Measurements from ENCODE around the gene YWHAG.
"Not testable (repeated sequence)": the region's sequence is repeated elsewhere in the genome, so short reads cannot be mapped to it uniquely, and the experiment has no call there.

YWHAG gene

DNA sequence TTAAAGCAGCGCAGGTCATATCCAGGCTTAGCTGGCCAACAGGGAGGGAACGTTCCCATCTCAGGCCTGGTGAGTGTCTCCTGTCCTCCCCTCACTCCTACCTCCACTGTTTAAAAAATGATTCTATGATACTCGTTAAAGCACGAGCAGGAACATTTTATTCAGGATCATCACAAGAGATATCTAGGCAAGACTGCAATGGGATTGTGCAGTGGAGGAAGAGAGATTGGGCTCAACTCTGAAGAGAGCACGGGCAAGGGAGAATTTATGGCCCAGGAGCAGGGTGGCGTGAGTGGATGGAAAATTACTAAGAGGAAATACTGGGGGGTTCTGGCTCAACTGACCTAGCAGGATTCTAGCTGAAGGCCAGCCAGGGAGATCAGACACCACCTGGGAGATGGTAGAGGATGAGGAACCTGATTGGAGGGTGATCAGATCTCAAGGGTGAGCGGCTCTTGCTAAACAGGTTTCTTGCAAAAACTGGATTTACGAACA is 65.3 kb downstream of the YWHAG start:
- no peak overlapping the region for H3K4me3 ChIP-seq (replicated peaks; ENCODE audit: low read depth, low read length)
- DNase-seq (ENCODE audit: extremely low read depth, low read depth) = no peak
- TF ChIP-seq, protein P1, sequence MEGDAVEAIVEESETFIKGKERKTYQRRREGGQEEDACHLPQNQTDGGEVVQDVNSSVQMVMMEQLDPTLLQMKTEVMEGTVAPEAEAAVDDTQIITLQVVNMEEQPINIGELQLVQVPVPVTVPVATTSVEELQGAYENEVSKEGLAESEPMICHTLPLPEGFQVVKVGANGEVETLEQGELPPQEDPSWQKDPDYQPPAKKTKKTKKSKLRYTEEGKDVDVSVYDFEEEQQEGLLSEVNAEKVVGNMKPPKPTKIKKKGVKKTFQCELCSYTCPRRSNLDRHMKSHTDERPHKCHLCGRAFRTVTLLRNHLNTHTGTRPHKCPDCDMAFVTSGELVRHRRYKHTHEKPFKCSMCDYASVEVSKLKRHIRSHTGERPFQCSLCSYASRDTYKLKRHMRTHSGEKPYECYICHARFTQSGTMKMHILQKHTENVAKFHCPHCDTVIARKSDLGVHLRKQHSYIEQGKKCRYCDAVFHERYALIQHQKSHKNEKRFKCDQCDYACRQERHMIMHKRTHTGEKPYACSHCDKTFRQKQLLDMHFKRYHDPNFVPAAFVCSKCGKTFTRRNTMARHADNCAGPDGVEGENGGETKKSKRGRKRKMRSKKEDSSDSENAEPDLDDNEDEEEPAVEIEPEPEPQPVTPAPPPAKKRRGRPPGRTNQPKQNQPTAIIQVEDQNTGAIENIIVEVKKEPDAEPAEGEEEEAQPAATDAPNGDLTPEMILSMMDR (IDR thresholded peaks at IDR 0.05; ENCODE audit: low read depth, low read length, missing control alignments) = no peak

DNA sequence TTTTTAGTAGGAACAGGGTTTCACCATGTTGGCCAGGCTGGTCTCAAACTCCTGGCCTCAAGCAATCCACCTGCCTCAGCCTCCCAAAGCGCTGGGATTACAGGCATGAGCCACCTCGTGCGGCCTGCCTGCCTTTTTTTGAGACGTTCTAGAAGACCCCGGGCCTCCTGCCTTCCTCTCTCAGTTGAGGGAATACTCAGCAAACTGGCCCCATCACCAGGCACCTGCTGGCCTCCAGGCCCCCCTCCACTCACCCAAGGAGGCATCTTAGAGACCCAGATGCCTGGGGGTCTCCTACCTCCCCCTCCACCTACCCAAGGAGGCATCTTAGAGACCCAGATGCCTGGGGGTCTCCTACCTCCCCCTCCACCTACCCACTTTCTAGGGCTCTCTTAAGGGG is 65.9 kb downstream of the YWHAG start:
- not testable (repeated sequence) for H3K4me3 ChIP-seq (replicated peaks; ENCODE audit: low read depth, low read length); DNase-seq (ENCODE audit: extremely low read depth, low read depth)

DNA sequence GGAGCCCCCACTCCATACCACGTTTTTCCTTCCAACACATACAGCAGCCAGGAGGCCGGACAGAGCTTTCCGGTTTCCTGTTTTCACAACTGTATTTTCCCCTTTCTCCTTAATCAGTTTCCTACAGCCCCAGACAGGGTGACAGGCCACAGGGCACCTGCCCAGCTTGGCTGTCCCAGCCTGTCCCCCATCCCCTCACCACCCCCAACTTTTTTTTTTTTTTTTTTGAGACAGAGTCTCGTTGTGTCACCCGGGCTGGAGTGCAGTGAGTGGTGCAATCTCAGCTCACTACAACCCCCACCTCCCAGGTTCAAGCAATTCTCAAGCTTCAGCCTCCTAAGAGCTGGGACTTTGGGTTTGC is 66.6 kb downstream of the YWHAG start:
- TF ChIP-seq, protein P1 (IDR thresholded peaks at IDR 0.05; ENCODE audit: low read depth, low read length, missing control alignments) = no peak
- DNase-seq (ENCODE audit: extremely low read depth, low read depth) = no peak
- H3K4me3 ChIP-seq (replicated peaks; ENCODE audit: low read depth, low read length) = peak overlapping the region; percentile 27

DNA sequence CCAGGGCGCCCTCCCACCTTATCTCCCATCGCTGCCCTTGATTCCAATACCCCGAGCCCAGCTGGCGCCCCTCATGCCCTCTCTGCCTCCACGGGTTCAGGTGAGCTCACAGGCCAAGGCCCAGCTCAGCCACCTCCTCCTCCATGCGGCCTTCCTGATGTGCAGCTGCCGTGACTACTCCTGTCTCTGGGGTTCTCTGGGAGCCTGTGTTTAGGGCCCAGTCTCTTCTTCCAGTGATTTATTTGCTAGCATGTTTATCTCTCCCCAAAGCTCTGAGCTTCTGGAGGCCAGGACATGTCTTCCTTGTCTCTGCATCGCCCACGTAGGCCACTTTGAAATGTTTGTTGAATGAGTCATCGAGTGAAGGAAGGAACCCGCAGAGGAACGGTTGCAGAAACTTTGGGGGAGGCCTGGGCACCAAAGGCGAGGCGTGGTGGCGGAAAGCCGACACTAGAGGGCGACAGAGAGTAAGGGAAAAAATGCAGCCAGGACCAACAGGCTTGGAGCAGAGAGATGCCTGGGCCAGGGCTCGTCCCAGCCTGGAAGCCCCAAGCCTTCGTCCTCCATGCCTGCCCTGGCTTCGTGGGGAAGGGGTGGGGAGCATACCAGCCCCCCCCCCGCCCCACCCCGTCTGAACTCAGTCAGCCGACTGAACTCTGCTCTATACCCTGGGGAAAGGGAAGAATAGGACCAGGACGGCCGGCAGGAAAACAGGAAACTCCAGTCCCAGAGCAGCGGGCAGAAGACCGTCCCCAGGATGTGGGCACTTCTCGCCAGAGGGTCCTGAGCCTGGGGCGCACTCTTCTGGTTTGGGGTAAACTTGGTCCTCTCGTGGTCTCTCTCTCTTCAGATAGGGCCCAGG is 67.2 kb downstream of the YWHAG start:
- peak; percentile 98 for DNase-seq (ENCODE audit: extremely low read depth, low read depth)
- TF ChIP-seq, protein P1 (IDR thresholded peaks at IDR 0.05; ENCODE audit: low read depth, low read length, missing control alignments) = peak; percentile 96
- H3K4me3 ChIP-seq (replicated peaks; ENCODE audit: low read depth, low read length) = peak overlapping the region; percentile 27

DNA sequence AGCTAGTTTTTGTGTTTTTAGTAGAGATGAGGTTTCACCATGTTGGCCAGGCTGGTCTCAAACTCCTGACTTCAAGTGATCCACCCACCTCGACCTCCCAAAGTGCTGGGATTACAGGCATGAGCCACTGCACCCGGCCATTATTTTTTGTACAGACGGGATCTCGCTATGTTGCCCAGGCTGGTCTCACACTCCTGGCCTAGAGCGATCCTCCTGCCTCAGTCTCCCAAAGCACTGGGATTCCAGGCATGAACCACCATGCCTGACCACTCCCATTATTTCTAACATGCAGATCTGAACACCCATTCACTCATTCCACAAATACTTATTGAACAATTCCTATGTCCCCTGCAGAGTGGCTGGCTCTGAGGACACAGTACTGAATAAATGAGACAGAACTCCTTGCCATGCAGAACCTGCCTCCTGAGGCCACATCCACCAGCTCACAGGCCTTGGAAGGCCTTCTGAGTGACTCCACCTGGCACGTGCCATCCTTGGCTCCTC is 67.9 kb downstream of the YWHAG start:
- H3K4me3 ChIP-seq (replicated peaks; ENCODE audit: low read depth, low read length); DNase-seq (ENCODE audit: extremely low read depth, low read depth): not testable (repeated sequence)

DNA sequence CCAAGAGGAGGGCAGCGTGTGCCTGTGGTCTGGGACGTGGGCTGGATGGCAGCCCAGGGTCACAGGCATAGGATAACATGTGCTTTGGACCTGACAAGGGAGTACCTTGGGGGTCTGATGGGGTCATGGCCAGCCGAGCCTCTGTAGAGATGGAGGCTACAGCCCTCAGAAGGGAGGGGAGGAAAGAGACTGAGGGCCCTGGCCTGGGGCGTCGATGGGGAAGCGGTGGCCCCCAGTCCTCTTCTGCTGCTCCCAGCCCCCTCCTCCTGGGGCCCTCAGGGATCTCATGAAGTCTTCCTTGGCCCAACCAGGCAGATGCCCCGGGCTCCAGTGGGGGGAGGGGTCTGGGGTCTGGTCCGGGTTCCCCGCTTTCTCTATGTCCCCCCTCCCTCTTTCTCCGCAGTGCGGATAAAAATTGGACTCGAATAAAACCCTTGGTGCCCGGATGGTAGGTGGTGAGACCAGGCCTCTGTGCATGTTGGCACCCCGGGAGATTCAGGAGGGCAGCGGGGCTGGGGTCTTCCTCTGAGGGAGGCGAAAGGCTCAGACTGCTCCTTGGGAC is 71.9 kb downstream of the YWHAG start:
- DNase-seq (ENCODE audit: extremely low read depth, low read depth) = no peak
- TF ChIP-seq, protein P1 (IDR thresholded peaks at IDR 0.05; ENCODE audit: low read depth, low read length, missing control alignments) = no peak
- H3K4me3 ChIP-seq (replicated peaks; ENCODE audit: low read depth, low read length) = no peak overlapping the region

DNA sequence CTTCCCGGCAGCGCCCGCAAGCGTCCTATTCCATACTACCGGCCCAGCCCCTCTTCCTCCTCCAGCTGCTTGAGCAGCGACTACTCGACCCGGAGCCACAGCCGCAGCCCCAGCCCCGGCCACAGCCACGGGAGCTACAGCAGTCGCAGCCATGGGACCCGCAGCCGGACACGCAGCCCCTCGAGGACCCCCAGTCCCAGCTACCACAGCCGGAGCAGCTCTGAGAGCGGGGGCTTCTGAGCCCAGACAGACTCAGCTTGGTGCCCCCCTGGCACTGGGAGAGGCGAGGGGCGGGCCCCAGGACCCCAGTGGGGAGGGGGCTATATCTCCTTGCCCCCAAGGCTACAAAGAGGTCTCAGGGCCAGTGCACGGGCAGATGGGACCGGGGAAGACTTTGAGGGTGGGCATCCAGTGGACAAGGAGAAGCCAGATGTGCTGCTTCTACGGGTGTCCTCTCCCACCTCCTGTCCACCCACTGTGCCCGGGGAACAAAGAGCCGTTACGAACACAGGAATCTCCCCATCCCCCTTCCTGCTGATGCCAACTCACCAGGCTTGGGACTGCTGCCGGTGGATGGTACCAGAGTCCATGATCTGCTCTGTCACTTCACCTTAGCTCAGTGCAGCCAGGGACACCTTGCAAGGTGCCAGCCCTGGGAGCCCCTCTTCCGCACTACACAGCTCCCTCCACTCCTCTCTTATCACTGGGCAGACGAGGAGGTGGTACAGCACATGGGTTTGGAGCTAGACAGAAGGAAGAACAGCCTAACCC is 73.0 kb downstream of the YWHAG start:
- H3K4me3 ChIP-seq (replicated peaks; ENCODE audit: low read depth, low read length) = no peak overlapping the region
- TF ChIP-seq, protein P1 (IDR thresholded peaks at IDR 0.05; ENCODE audit: low read depth, low read length, missing control alignments) = no peak
- no peak for DNase-seq (ENCODE audit: extremely low read depth, low read depth)

All from HFF-Myc (cell line).